LHCN-M2 (cell line): Measurements from ENCODE around the gene E2F8. TPM values are rescaled to one million over a fixed set of nuclear protein-coding genes. Genes with fewer than 3 reads are reported as not detected.

ENCODE experiments used
- DNase-seq: peaks from one replicate; pipeline ENCODE4 v3.0.0-alpha.2; 2012; ENCODE audit warnings: low read depth
- total RNA-seq: library from RNA; depleted of rRNA; stranded (reverse); fragments of >200 nt; gene quantifications from 2 replicates; pipeline ENCODE4 v1.2.3, GENCODE V29; 2014; rRNA removed

Gene E2F8
- total RNA-seq, 1 experiment from 2014 or later = 4.9 TPM

DNA sequence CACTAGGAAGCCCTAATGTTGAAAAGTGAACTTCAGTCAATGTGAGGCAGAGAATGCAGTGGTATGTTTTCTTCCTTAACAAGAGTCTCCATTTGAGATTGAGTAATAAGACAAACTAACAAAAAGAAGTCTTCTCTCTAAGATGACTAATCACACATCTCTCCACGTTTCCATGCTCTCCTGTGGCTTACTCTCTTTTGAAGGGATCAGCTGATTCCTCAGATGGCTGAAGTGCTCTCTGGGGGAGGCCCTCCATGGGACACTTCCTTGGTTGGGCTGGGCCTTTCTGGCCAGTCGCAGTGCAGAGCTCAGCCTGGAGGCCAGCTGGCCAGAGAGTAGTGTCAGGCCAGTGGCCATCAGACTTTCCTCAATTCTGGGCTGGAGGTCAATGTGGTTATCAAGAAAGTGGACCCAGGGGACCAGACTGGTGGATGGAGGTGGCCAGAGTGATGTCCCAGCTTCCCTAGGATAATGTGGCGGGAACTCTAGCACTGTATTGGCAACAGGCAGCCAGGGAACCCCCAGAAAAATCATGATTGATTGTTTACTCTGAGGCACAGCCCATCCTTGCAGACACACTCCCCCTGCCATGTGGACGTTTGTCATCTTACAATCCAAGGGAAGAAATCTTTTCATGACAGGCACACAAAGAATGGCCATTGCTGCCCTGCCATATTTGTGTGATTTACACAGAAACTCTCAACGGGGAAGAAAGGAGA, 53.5 kb downstream of the E2F8 start:
- DNase-seq = peak; percentile 46

DNA sequence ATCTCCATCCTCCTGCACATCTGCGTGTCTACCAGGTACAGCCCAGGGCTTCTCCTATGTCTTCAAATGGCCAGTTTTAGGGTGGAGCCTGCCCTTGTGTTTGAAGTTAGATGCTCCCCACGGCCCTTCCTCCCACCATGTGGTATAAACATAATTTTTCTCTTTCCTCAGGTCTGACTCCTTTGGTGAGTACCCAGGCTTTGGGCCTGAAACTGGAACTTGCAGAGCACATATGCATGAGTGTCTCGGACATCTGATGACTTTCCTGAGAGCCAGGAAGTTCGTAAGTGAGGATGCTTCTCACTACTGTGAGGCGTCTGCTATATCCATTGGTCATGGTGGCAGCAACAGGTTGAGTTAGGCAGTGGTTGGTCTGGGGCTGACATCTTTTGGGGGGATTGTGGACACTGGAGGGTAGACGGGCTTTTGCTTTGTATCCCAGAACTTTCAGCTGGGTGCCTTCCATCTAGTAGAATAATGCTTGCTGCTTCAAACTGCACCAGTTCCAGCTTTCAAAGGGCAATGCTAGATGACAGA, 55.2 kb downstream of the E2F8 start:
- DNase-seq = no peak

DNA sequence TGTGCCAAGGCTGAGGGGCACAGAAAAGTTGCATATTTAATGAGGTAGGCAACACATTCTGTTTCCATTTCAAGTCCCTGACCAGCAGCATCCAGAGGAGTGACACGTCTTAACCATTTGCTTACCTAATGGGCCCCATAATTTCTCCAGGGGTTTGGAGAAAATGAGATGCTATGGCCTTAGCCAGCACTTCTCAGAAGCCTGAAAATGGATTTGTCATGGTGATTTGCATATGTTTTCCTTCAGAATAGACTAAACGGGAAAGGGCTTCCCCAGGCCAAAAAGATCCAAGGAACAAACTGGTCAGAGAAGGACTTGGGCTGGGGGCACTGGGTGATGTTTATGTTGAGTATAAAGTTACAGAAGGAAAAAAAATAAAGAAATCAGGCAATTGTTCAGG, 55.7 kb downstream of the E2F8 start:
- DNase-seq = no peak

DNA sequence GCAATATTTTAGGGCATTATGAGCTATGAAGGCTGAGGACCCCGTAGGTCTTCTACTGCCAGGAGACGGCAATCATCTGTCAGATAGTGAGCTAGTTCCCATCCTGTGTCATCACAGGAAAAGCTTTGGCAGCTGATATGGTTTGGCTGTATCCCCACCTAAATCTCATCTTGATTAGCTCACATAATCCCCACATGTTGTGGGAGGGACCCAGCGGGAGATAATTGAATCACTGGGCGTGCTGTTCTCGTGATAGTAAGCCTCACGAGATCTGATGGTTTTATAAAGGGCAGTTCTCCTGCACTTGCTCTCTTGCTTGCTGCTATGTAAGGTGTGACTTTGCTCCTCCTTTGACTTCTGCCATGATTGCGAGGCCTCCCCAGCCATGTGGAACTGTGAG, 57.1 kb downstream of the E2F8 start:
- DNase-seq = no peak

DNA sequence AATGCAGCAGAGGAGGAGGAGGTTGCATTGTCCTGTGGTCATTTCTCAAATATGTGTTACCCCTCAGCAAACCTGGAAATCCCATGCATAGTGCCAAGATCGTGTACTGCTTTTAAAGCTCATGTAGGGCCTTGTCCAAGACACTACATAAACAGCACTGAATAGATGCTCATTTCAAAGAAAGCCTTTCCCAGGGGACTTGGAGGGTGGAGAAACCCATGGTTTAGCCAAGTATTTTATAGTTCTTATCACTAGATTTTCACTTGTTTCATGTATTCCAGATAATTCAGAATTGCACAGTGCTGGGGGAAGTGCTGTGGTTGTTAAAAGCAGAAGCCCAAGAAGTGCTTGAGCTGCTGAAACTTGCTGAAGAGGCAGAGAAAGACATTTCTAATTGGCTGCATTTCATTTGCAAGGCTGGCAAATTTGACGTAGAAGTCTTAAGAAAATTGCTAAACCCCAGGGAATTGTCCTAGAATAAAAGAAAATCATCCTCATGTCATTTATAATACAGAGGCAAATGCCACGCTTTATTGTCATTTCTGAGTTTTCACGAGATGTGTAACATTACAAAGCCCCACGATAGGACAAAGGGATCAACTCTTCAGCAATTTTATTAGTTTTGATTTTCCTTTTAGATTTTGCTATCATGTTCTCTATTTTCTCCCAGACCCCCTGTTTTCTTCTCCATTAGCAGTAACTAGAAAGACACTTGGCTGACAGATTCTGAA, 59.0 kb downstream of the E2F8 start:
- no peak for DNase-seq

DNA sequence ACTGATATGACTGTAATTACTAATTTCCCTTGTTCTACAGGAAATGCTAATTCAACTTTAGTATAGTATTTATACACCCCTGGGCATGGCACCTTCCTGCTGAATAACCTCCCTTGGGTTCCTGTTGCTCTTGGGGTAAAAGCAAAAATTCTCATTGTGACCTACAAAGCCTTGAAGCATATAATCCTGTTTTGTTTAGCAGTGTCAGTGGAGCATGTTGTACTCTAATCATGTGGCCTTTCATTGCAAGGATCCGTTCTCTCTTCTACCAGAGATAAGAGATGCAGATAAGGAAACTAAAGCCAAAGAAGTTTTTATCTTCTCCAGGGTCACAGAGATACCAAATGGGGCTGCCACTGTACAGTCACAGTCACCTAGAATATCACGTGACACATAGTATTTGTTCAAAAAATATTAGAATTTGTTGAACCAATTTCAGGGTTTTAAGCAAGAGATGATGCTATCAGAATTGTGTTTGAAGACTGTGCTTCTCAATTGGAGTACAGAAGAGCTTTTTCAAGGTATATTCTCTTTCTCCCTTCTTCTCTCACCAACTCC, 64.0 kb downstream of the E2F8 start:
- no peak for DNase-seq

Other genes starting within 250 kb of the E2F8 start
- not detected in 2 replicates for gene MRGPRX2, start 180.2 kb downstream of the E2F8 start, total RNA-seq
- gene ZDHHC13, start 123.8 kb downstream of the E2F8 start, total RNA-seq = 15.8 and 19.6 TPM in 2 replicates
- gene CSRP3, start 39.0 kb downstream of the E2F8 start, total RNA-seq = 0.32 and 0.46 TPM in 2 replicates